ENCODE data around the gene CCNJL.

GRCh38 chr5:160293386-160293785, 19.0 kb downstream of the CCNJL start:
- no peak for TF ChIP-seq CTCF (IDR thresholded peaks at IDR 0.05)
- TF ChIP-seq POLR2A (IDR thresholded peaks at IDR 0.05), result no peak

Measured in body of pancreas (tissue), 4 donors.